AG08395 (cell line): ENCODE measurements around the gene PTGR3.

ENCODE experiments used
- DNase-seq: peaks from one replicate; pipeline ENCODE4 v3.0.0; 2012; ENCODE audit warnings: mixed read lengths, low spot score

The PTGR3 gene

DNA sequence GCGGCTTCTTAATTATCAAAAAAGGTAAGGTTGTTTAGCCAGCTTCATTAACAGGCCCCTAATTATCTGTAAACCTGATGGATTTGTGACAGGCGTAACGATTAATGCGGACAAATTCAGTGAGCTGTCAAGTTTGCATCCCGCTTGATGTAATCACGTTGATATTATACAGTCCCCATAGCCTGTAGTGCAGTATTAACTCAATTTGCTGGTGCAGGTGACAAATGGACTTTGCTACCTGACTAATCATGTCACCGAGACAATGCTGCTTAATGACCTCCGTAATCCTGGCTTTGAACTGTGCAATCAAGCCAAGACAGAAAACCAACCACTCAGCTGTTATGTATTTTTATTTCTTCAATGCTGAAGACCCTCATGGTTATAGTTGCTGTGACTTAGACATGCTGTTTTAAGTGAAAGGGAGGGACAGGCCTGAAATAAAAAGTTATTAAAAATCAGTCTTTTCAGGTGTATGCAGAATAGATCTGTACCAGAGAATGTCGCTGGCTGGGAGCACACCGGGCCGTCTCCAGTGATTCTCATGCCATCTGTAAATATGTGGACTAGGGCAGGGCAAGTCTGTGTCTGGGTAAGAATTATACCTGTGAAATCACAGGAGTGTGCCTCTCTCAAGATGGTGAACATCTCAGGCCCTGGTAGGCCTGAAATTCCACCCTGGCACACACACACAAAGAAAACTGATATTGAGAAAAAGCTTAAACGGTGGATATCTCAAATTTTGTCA, 6.0 kb upstream of the PTGR3 start:
- DNase-seq: no peak

DNA sequence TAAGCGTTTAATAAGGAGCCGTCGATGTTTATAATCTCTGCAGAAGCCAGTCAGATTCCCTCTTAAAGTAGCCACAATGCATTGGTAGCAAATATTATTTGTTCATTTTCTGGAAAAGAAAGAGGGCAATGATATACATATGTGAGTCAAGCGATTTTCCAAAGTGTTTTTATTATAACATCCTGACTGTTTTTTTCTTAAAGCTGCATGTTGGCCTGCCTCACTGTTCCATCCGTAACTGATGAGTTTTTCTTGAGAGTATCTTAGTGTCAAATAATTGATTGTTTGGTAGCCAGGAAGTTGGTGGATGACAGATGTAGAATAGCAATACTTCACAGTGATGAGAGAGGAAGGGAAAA, 5.4 kb upstream of the PTGR3 start:
- no peak for DNase-seq

DNA sequence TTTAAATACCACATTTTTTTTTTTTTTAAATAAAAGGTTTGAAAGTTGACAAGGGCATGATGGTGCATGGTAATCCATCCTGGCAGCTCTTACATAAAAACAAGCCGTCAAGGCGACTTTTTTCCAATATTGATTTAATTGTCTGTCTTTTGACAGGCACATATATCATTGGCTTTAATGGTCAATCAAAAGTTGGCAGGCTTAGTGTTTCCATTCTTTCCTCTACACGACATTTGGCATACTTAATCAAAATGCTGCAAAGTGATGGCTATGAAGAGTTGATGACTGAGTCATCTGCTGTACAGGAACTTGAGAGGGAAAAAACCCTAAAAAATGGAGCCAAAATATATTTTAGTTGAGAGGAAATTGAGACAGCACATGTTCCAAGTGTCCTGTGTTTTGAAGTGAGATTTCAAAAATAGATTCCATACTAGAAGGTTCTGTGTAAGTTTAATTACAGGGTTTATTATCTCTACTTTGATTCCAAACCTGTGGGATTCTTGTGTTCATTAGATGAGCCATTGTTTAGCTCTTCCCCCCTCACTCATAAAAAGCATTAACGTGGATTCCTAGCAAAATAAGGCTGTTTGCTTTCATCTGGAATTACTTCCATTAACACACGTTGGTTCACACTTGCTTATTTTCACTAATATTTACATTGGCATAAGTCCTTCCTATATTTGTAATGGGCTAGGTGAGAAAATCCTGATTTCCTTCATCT, 4.8 kb upstream of the PTGR3 start:
- peak; percentile 60 for DNase-seq

DNA sequence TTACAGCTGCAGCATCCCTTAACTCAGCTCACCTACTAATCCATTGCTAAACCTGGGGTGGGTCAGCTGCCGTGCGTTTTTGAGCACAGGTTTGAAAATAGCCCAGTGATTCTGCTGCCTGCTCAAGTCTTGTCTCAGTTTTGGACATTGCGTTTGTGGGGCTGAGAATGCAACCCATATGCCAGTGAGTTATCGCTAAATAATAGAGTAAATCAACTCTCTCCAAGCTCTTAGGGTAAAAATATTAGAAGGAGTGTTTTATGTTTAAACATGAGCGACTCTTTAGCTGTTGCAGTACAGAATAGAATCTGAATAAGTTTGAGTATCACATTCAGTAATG, 3.8 kb upstream of the PTGR3 start:
- no peak for DNase-seq

DNA sequence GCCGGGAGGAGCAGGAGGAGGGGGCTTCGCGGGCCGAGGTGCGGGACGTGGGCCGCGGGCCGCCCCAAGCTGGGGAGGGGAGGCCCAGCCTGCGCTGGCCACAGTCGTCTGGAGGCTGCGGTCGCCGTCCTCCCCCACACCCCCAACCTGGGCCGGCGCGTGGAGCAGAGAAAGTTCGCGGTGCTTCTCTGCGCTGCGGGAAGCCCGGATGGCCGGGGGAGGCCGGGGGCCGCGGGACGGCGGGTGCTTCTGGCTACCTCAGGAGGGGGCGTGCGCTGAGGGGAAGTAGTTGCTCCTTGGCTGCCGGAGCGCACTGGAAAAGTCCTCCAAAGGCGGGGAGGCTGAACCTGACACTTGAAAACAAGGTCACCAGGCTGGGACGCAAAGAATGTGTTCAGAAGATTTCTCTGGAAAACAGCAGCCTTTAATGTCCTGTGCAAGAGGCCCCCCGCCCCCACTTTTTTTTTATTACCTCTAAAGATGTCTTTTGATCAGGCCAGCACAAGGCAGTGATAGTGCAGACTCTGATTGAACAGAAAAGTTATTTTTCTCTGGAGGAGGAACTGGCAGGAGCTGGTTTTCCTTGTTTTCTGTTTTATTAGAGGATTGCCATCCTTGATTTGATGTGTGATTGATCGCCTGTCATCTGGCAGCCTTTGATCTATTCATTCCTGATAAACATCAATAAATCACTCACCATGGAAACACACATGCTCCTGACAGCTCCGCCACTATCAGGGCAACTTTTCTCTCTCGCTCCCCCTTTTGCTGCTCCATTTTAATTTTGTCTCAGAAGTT, 3.2 kb upstream of the PTGR3 start:
- no peak for DNase-seq

DNA sequence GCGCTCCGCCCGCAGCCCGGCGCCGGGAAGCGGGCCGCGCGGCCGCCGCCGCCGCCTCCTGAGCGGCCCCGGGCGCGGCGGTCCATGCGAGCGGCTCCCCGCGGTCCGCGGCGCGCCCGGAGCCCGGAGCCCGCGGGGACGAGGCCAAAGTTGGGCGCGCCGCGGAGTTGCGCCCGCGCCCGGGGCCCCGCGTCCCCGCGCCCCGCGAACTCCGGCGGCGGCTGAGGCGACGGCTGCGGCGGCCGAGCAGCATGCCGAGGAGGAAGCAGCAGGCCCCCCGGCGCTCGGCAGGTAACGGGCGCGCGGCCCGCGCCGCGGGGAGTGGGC, 2.6 kb upstream of the PTGR3 start:
- DNase-seq: no peak

DNA sequence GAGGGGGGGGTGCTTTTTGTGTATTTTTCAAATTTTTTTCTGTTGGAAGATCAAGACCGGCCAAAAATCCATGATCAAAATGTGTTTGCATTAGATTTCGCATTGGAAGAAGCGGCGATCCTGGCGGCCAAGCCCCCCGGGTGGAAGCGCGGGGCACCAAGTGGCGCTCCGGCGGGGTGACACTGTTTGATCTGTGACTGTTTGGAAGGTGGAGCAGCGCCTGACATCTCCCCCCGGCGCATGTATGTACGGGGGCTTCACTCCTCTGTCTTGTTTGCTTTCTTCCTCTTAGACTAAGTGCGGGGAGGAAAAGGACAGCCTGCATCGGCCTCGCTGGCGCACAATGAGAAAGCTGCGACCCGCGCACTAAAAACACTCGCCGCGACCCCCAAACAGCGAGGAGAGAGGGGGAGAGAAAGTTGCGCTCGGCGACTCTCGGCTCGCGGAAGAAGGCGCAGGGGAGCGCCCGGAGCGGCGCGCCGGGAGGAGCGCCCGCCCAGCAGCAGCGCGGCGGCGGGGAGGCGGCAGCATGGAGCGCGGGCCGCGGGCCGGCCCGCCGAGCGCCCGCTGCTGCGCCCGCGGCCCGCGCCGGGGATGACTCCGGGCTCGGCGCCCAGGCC, 2.2 kb upstream of the PTGR3 start:
- no peak for DNase-seq

DNA sequence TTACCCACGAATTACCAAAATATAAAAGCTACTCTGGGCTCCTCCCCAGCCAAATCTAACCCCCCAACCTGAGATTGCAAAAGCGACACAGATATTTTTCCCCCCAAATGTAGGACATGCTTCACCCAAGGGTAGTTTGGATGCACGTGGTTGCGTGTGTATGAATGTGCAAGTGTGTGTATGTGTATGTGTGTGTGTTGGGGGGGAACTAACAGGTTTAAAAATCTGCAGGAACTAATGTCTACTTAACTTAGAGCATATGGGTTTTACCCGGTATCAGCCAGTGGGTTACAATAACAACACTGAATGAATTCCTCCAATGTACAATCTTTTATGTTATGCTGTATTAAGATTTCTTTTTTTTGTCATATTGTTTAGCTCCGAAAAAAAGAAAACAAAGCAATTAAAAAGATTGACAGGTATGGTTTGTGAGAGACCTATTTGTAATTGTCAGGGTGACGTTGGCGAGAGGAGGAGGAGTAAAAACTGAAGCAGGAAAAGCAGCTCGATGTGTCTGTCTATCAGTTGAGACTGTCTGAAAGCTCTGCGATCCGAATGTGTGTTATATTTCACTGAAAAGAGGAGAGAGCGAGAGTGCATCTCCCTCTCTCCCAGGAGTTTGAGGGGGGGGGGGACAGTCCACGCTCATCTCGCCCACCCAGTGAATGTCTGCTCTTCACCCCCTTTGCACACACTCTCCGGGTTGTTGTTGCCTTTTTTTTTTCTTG, 1.5 kb upstream of the PTGR3 start, which contains the start of gene TSHZ1:
TSHZ1 (plus strand) TSS at position 524 of the 728 bp plus-strand sequence. CDS start 1,080 bp downstream, outside the sequence.
- peak; percentile 80 for DNase-seq

DNA sequence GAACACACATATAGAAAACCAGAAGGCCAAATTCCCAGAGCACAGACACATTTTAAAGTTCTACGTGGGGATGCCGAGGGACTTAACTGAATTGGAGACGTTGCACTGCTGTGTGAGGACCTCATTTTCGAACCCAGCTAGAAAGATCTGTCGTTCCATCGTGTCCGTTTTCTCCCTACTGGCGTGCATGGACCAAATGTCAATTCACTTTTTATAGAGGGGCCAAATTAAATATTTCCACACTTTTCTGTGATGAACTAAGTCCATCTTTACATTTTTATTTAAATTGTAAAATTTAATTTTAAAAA, 966 bp upstream of the PTGR3 start:
- no peak for DNase-seq

DNA sequence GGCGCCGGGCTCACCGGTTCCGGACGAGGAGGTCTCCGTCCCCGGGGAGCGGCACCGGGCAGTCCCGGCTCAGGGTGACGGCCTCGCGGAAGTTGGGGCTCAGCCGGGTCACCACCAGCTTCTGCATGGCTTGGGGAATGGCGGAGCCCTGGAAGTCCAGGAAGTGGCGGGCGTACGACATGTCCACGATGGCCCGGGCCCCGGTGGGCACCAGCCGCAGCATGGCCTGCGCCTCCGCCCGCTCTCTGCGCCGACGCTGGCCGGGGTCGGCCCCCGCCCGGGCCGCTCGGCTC, 157 bp downstream of the PTGR3 start:
- no peak for DNase-seq

DNA sequence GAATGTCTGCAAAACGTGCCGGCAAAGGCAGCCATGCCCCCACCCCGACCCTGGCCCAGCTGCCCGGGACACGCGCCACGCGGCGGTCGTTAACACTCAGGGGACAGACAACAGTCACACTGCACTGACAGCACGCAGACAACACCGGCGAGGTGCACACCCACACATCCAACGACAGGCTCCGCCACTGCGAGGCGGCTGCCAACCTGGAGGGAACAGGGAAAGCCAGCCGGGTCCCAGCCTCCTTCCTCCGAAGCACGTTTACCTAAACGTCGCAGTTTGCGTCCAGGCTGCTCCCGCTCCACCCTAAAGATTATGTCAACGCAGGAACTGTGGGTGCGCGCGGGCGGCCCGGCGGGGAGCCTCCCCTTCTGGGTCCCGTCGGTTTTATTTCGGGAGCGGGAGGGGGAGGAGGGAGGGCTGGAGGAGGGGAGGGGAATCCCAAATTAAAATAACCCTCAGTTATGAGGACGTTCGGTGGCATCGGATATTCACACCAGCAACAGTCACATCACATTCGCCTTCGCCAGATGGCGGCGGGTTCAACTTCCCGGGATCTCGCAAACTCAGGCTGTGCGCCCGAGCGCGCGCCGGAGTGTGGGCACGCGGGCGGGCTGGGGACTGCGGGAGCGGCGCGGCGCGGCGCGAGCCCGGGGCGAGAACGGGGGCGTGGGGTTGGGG, 644 bp downstream of the PTGR3 start:
- no peak for DNase-seq

DNA sequence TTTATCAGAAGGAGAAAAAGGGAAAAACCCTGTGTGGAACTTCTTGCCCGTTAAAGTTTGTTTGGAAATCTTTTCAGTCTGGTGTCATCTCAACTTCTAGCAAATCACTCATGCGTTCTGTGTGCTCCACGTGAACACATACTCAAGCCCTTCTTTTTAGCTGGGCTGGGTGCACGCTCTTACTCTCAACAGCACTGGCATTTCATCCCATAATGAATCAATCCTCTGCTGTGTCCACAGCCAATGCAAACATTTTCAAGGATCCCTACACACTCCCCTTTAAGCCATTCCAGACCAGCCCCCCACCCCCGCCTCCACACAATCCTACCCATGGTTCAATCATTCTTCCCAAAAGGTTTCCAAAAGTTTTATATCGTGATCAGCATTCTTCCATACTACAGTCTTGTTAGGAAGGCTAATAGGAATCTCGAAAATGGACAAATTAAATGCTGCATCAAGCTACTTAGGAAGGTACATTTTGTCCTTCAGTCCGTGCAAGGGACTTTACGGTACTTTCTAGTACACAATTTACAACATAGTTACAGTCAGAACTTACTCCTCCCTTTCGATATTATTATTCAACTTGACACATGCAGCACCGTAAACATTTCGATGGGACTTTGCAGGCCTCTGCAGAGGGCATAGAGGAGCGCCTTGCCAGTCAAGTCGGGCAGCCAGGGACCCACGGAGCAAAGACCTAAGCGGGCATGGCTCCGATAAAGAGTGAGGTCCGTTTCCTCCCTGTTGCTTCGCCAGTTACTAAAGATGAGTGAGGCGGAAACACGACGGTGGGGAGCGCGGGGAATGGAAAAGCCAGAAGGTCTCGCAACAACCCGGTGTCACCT, 1.4 kb downstream of the PTGR3 start:
- DNase-seq: no peak

DNA sequence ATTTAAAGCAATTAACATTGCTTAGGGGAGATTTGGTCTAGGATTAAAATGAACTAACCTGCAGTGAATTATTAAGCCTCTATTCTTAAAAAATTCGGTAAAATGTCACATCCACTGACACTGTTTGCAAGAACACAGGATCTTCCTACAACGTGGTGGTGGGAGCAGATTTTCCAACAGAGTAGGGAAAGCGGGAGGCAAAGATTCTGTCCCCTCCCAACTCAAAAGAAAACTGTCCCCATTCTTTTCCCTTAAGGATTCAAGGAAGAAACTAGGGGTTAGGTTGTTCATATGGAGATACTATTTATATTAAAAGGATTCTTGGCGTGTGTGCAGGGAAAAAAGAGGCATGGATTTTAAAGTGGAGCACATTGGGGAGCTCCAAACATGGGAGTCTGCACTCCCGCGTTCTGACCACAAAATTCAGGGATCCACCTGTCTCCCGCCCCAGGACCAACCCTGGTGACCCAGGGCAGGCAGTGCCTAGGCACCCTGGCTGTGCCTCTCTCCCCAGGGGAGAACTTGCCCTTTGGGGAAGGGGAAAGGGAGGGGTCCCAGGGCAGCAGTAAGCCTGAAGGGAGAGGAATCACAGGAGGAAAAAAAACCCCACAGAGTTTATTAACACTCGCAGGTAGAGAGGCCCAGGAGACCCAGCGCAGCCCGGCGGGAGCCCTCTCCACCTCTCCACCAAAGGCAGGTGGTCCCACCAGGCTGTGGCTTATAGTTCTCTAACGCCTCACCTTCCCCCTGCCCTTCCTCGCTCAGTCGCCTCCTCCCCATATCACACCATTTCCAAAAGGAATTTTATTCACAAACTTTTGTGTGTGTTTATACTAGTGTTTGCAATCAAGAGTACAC, 2.3 kb downstream of the PTGR3 start:
- DNase-seq: no peak

DNA sequence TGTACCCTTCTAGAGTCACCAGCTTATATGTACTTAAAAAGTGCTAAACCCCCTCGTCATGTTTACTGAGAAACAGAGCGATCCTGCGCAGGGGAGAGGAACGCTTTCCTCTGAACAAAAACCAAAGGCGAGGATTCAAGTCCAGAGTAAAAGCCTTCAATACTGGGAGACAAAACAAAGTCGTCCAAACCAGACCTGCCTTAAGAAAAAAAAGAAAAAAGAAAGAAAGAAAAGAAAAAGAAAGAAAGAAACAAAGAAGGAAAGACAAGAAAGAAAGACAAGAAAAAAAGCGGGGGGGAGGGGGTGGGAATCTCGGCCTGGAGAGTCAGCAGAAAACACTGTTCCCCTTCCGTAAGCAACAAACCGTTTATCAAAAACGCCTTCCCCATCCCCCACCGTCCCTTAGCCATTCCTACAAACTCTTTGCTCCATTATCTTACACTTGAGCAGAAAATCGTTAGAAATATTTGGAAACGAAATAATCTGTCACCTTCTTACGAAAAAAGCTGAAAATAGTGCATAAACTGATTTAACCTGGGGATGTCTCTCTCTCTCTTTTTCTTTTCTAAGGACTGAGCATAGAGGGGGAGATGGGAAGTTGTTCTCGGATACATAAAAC, 3.3 kb downstream of the PTGR3 start:
- DNase-seq: no peak

DNA sequence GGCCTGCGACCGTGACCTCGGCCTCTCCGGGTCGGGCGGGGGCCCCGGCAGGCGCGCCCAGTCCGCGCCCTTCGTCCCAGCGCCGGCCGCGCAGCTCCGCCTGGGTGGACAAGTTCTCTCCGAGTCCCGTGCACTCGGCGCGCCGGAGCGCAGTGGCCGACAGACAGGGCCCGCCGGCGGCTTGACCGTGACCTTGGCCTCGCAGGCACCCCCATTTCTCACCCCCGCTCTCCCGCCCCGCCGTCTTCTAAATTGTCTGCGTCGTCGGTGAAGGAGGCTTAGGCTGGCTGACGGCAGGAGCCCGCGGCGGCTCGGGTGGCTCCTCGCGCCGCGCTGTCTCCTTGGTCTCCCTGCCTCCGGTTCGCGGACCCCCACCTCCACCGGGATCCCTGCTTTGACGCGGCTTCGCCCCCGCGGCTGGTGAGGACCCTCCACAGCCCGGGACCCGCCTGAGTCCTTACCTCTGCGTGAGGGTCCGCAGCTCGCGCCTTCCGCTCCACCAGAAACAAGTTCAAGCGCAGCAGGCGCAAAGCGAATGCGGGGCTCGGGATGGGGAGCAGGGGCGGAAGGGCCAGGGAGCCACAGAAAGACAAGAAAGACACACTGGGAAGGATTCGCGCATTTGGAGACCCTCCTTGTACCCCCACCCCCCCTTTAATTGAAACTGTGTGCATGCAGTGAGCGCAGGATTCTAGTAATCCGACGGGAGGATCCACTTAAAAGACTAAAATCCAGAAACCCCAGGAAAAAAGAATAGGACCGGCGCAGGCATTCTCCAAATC, 4.0 kb downstream of the PTGR3 start:
- no peak for DNase-seq

DNA sequence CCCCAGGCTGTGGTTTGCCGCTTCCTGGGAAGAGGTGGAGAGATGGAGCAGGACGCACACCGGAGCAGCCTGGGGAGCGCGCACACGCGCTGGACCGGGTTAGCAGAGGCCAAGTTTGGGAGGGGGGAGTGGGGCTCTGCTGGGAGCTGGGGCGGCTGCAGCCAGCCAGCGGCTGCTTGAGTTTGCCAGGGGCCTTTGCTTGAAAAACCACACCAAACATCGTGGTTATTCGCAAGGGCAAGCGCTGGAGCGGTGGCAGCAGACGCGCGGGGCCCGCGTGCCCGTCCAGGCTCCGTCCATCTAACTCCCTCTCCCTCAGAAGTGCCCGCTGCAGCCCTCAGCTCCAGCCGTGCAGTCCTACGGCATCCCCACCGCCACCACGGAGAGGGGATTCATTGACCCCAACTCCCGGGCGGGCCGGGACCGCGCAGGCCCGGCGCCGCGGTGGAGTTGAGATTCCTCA, 4.6 kb downstream of the PTGR3 start:
- no peak for DNase-seq

DNA sequence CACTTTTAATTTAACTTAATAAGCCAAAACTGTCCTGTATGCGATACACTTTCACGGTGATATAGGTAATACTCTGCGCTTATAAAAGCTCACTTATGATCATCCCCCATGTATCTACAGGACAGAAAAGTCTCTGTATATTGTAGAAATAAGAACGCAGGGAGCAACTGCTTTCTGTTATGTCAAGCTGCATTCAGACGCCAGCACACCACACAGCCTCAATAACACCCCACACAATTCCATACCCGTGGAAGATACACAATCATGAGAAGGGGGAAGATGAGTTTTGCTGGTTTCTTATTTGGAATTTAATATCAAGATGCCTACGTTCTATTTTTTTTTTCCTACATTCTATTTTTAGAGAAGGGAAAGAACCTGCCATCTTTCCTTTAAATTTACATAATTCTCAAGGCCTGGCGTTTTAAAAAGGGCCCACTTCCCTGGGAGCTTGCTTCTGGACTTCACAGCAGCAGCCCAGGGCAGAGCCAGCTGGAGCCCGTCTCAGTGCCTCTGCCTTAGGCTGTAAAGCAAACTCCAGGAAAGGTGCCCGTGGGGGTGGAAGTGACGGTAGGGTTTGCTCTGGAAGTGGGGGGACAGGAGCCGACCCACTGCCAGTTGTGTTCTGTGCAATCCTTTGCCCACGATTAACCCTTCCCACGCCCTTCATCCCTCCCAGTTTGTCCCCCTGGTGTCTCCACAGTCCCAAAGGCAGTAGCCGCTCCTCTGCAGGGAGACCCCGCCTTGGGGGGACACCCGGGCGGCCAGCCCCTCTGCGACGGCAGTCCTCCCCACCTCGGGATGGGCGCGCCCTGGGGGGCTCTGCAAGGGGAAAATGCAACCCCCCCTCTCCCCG, 5.3 kb downstream of the PTGR3 start:
- peak; percentile 45 for DNase-seq
